ENCODE results near the gene KHK.
"Not testable (repeated sequence)": the region's sequence is repeated elsewhere in the genome, so short reads cannot be mapped to it uniquely, and the experiment has no call there.

Gene KHK

DNA sequence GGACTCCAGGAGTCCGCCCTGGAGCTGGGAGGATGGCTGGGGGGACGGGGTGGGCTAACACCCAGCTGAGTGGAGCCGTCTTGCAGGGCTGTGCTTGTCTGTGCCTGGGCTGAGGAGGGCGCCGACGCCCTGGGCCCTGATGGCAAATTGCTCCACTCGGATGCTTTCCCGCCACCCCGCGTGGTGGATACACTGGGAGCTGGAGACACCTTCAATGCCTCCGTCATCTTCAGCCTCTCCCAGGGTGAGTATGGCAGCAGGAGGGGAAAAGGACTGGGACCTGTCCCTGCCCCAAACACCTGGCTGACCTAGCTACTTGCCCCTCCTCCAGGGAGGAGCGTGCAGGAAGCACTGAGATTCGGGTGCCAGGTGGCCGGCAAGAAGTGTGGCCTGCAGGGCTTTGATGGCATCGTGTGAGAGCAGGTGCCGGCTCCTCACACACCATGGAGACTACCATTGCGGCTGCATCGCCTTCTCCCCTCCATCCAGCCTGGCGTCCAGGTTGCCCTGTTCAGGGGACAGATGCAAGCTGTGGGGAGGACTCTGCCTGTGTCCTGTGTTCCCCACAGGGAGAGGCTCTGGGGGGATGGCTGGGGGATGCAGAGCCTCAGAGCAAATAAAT lies 12.9 kb downstream of the KHK start:
- DNase-seq = no peak

DNA sequence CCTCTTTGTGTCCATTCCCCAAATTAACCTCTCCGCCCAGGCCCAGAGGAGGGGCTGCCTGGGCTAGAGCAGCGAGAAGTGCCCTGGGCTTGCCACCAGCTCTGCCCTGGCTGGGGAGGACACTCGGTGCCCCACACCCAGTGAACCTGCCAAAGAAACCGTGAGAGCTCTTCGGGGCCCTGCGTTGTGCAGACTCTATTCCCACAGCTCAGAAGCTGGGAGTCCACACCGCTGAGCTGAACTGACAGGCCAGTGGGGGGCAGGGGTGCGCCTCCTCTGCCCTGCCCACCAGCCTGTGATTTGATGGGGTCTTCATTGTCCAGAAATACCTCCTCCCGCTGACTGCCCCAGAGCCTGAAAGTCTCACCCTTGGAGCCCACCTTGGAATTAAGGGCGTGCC lies 13.5 kb downstream of the KHK start:
- DNase-seq = no peak

DNA sequence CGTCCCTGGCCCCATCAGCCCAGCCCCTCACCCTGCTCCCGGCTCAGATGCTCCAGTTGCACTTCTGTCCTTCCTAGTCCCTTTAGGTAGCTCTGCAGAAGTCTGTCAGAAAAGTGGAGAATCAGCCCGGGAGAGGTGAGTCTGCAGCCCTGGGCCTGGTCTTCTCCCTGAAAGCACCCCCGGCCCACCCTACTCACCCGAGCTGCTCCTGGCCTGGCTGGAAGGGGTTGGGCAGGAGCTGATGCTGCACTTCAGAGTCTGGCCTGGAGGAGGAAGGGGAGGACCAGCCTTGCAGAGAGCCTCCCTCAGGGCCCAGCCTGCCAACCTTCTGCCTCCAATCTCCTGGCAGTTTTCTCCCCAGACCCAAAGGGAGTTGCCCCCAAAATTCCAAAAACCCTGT lies 15.8 kb downstream of the KHK start:
- no peak for DNase-seq

DNA sequence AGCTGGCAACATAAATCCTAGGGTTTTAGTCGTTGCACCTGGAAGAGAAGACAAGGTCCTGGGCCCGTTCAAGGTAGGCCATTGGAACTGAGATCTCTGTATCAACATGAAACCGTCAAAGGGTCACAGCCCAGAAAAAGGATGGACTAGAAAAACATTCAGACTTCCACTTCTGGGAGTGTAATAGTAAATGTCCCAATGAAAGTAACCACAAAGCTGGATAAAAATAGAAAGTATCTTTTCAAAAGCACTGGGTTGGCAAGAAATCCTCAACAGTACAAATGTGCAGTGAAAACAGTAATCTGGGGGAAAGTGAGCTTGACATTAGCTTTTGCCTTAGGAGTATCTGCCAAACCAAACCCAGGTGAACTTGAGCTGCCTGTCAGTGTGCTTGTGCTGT lies 19.4 kb downstream of the KHK start:
- no peak for DNase-seq

DNA sequence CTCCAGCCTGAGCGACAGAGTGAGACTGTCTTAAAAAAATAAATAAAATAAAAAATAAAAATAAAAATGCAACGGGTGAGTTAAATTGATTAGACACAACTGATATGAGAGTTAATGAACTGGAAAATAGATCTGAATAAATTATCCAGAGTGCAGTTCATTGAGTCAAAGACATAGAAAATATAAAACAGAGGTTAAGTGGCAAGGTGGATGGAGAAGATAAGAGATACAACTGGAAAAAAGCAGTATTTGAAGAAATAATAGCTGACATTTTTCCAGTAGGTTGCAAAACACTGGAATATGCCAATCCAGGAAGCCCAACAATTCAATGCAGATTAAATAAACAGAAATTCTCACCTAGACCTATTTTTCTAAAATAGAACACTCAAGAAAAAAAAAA lies 21.6 kb downstream of the KHK start:
- no peak for DNase-seq

DNA sequence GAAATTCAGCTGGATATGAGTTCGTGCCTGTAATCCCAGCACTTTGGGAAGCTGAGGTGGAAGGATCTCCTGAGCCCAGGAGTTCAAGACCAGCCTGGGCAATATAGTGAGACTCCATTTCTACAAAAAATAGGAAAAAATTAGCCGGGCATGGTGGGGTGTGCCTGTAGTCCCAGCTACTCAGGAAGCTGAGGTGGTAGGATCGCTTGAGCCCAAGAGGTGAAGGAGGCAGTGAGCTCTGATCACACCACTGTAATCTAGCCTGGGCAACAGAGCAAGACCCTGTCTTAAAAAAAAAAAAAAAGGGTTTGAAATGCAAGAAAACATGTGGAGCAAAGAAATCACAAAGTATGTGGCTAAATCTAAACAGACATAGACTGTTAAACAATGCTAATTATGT lies 22.5 kb downstream of the KHK start:
- no peak for DNase-seq

DNA sequence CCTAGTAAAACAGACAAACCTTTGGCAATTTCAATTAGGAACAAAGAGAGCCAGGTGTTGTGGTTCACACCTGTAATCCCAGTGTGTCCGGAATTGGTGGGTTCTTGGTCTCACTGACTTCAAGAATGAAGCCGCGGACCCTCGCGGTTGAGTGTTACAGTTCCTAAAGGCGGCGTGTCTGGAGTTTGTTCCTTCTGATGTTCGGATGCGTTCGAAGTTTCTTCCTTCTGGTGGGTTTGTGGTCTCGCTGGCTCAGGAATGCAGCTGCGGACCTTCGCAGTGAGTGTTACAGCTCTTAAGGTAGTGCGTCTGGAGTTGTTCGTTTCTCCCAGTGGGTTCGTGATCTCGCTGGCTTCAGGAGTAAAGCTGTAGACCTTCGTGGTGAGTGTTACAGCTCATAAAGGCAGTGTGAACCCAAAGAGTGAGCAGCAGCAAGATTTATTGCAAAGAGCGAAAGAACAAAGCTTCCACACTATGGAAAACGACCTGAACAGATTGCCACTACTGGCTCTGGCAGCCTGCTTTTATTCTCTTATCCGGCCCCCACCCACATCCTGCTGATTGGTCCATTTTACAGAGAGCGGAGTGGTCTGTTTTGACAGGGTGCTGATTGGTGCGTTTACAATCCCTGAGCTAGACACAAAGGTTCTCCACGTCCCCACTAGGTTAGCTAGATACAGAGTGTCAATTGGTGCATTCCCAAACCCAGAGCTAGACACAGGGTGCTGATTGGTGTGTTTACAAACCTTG lies 24.2 kb downstream of the KHK start:
- DNase-seq = not testable (repeated sequence)

DNA sequence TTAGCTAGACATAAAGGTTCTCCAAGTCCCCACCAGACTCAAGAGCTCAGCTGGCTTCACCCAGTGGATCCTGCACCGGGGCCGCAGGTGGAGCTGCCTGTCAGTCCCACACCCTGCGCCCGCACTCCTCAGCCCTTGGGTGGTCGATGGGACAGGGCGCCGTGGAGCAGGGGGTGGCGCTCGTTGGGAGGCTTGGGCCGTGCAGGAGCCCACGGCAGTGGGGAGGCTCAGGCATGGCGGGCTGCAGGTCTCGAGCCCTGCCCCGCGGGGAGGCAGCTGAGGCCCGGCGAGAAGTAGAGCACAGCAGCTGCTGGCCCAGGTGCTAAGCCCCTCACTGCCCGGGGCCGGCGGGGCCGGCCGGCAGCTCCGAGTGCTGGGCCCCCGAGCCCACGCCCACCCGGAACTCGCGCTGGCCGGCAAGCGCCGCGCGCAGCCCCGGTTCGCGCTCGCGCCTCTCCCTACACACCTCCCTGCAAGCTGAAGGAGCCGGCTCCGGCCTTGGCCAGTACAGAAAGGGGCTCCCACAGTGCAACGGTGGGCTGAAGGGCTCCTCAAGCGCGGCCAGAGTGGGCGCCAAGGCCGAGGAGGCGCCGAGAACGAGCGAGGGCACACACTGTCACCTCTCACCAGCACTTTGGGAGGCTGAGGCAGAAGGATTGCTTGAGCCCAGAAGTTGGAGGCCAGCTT lies 25.0 kb downstream of the KHK start:
- DNase-seq = not testable (repeated sequence)

DNA sequence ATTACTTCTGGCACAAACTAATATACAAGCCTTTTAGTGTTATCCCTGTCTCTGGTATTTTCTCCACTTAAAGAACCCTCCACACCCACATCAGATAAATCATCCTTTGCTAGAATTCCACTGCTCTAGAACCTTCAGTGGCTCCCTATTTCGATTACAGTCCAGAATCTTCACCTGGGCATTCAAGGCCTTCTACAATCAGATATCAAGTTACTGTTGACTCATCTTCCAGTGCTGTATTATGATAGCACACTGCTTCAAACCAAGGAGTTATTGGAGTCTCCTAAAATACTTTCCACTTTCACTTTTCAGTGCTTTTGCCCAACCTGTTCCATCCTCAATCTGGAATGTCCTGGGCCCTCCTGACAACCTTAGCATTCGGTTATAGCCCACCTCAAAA lies 28.9 kb downstream of the KHK start:
- DNase-seq = no peak

DNA sequence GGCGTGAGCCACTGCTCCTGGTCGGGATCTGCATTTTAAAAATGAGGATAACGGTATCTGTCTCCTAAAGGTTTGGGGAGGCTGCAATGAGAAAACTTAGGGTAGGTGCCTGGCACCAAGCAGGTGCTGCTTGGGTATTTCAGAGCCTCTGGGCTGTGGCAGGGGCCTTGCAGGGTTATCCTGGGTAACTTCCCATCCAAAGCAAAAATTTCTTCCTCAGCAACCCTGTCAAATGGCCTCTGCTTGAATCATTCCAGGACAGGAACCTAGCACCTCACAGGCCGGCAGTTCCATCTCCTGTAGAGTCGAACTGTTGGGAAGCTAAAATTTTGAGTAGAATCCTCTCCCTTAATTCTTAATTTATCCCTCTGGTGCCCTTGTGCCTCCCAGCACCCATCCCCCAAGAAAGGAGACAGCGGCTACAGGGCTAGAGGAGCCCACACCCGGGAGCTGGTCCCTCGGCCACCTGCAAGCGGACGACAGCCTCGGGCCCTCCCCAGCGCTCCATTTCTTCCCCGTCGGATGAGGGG lies 31.5 kb downstream of the KHK start:
- DNase-seq = no peak

DNA sequence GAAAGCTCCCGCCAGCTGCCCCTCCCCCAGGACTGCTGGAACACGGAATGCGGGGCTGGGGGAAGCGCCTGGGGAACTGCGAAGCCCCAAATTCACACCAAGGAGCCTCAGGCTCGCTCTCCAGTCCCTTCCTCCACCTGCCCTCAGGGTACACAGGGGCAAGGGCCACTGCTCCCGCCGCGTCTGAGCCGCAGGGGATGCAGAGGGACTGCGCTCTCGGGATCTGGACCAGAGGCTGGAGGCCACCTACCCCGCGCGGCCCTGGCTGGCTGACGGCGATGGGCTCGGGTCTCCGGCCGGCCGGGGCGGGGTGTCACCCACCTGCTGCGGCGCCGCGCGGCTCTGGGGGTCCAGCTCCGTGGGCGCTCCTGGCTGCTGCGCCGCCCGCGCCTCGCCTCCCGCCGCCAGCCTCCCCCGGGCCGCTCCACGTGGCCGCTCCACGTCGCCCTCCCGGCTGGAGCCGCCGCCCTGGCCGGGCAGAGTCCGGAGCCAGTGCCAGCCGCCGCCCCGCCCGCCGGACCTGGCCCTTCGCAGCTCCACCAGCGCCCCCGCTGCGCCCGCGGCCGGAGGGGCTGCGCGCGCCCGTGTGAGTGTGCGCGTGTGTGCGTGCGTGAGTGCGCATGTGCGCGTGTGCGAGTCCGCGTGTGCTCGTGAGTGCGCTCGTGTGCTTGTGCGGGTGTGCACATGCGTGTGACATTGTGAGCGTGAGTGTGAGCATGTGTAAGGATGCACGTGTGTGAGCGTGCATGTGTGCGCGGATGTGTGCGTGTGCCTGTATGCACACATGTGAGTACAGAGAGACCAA lies 32.2 kb downstream of the KHK start, which contains the start of gene CGREF1:
TSS of gene CGREF1 (minus strand) at position 604 of the 805 bp plus-strand sequence. CDS start 14,762 bp downstream, outside the sequence.
- no peak for DNase-seq

DNA sequence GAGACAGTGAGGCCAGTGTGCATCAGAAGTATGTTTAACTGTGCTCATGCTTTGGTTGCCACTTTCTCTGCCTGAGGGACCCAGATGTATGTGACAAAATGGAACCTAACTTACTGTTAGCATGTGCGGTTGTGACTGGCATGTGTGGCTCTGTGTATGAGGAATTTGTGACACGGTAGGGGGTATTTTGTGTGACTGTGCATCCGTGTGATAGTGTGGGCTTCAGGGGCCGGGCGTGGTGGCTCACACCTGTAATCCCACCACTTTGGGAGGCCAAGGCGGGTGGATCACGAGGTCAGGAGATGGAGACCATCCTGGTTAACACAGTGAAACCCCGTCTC lies 32.7 kb downstream of the KHK start:
- DNase-seq = not testable (repeated sequence)

DNA sequence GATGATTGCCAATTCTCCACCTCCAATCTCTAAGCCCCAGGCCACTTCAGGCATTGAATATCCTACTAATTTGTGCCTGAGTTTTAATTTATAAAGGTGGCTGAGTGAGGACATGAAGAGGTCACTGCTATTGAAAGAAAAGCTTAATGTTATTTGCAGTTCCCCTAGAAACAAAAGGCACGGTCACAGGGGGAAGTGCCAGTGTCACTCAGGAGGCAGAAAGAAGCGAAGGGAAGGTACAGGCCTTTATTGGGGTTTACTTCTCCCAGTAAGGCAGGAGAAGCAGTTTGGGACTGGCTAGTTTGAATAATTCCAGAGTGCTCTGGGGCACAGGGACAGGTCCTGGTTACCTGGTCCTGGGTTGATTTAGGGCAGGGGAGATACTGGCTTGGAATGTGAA lies 35.3 kb downstream of the KHK start:
- no peak for DNase-seq

DNA sequence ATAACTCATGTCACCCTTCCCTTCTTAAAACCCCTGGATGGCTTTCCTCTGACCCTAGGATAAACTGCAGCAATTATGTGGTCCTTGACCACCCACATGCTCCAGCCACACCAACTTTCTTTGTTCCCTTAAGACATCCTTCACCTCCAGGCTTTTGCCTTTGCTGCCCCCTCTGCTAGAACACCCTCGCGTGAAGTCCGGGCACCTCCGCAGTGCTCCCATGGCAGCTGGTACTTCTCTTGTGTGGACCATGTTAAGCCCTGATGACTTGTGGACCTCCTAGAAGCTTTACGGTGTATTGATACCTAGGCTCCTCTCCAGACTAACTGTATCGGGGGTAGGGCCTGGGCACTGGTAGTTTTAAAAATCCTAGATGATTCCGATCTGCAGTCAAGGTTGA lies 36.2 kb downstream of the KHK start:
- no peak for DNase-seq

DNA sequence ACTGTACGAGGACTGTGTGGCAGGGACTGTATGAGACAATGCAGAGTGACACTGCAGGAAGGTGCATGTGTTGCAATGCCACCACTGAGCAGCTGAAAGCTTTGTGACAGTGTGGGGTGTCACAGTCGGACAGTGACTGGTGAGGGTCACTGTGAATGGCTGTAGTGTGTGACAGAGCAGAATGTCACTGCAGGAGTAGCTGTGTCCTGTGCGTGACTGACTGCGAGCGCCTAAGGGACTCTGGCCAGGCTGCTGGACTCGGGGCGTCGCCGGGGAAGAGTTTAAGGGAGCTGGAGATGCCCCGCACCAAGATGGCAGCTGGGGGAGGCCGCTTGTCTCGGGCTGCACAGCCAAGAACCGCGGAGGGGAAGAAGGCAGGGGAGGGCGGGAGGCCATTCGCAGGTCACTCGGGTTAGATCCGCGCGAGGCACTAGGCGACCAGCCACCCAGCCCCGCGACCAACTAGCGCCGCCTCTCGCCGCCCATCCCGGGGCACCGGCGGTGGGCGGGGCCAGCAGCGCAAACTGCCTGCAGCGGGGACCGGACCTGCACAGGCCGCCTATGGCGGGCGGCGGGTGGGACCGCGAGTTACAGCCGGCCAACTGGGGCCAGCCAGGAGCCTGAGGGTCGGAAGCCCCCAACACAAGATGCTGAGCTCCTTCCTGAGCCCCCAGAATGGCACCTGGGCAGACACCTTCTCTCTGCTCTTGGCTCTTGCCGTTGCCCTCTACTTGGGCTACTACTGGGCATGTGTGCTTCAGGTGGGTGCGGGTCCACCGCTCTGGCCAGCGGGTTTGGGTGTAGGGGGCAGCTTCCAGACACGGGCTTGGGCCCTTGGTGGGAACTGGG lies 37.0 kb downstream of the KHK start, which contains the start of gene ABHD1:
TSS of gene ABHD1 (plus strand) at position 514 of the 849 bp plus-strand sequence. CDS start at position 648, 134 bp downstream.
- DNase-seq = peak; percentile 75

DNA sequence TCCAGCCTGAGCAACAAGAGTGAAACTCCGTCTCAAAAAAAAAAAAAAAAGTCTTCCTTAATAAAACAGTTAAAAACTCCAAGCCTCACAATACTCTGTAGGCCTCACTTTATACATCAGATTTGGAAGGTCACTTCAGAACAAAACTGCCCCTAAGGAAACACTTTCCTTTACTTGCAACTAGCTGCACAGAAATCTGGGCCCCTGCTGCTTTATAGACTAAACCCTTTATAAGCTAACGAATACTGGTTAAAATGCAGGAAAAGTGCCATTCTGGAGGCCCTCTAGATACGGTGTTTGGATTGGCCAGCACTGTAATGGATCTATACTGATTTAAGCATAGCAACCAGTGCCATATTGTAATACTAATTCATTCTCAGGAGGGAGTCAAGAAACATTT lies 38.5 kb downstream of the KHK start:
- no peak for DNase-seq

DNA sequence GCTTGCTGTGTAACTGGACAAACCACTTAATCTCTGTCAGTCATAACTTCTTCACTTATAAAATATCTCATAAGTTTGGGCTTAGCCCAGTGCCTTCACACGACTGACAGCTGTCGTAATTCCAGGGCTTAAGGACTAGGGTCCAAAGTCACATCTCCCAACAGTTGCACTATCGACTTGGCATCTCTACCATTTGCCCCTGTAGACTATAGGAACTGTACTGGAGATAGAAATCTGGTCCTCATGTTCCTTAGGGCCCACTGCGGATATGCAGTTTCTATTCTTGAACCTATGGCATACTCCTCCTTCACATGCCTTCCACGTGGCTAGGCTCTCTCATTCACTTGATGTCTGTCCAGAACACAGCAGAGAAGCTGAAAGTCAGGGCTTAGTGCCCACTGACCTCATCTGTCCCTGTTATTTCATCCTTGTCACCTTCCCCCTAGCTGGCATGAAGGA lies 39.7 kb downstream of the KHK start:
- no peak for DNase-seq

DNA sequence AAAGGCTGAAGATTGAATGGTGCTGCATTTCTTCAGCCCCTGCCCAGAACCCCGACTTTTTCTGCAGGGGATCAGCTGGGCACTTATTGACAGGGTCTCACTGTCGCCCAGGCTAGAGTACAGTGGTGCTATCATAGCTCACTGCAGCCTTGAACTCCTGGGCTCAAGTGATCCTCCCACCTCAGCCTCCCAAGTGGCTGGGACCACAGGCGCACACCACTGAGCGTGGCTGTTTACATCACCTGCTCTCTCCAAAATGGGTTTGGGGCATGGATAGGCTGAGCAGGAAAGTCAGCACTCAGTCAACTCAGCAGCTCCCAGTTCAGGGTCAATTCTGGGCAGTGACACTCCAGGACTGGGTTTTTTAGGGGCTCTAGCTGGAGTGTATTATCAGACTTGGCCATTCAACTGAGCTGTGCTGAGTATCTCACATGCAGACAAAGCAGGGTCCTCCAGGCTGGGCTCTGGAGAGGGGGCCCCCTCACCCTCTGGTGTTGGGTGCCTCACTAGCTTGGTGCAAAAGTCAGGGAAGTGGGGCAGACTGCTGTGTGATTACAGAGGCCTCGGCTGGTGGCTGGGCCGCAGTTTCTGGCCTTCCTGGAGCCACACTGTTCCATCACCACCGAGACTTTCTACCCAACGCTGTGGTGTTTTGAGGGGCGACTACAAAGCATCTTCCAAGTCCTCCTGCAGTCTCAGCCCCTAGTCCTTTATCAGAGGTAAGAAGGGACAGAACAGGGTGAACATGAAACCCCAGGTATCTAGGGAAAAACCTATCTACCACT lies 41.5 kb downstream of the KHK start:
- DNase-seq = no peak

DNA sequence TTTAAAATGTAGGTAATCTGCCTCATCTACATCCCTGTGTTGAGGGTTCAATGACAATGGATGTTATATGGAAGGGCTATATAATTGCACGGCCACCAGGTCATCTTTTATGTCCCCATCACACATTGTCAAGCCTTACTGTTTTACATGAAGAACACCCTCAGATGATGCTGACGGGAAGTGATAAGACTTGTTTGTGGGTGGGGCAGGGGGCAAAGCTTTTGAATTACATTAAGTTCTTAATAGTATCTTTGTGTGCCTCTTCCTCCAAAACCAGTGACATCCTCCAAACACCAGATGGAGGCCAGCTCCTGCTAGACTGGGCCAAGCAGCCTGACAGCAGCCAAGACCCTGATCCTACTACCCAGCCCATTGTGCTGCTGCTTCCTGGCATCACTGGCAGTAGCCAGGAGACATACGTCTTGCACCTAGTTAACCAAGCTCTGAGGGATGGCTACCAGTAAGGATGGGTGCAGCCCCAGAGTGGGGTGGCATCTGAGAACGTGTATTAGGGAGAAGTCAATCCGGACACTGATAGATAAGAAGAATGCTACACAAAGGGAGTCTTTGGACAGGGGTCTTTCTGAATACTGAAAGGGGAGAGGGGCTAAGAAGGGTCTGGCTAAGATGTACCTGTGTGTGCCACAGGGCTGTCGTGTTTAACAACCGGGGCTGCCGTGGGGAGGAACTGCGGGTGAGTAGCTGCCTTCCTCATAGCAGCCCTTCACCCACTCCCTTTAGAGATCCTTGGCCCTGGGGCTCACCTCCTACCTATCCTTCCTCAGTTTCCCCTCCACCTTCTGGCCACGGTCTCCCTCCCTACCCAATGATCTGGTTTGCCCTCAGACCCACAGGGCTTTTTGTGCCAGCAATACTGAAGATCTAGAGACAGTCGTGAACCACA lies 42.3 kb downstream of the KHK start:
- no peak for DNase-seq

DNA sequence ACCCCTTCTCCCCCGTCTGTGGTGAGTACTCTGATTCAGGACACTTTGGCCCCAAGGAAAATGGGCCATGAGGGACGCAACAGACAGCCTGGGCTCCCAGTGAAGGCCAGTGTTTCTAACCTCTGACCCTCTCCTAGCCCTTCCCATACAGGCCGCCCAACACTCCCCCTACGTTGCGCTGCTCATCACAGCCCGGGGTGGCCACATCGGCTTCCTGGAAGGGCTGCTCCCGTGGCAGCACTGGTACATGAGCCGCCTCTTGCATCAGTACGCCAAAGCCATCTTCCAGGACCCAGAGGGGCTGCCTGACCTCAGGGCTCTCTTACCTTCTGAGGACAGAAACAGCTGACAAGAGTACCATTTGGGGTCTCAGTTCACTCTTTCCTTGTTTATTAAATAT lies 43.8 kb downstream of the KHK start:
- DNase-seq = no peak
